ENCODE data around the gene CGB8. TPM values are rescaled to one million over a fixed set of nuclear protein-coding genes. Genes with fewer than 3 reads are reported as not detected.
"Not testable (repeated sequence)": the region's sequence is repeated elsewhere in the genome, so short reads cannot be mapped to it uniquely, and the experiment has no call there.

CGB8 gene
- total RNA-seq, 2 experiments from 2014 or later, result not detected

DNA sequence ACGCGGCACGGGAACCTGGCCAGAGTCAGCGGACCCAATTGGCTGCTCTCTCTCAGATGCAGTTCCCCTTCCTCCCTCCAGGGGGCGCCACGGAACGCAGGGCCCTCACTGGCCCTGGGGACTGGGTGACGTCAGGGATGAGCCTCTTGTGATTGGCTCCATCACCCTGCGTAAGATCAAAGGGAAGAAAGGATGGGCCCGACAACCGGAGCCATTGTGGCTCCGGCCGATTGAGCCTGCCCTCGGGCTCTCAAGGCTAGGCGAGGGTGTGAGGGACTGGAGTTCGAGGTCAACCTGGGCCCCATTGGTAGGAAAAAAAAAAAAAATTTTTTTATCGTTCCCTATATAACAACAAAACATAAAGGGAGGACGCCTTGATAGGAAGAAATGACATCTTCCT lies 12.1 kb downstream of the CGB8 start, which contains the start of gene CGB1:
CGB1 (minus strand) TSS at position 81 of the 400 bp plus-strand sequence. CDS start 184 bp downstream, outside the sequence.
- H3K36me3 Mint-ChIP-seq (ENCODE audit: low read depth); H3K27ac Mint-ChIP-seq; H3K4me1 Mint-ChIP-seq; CTCF ChIA-PET; H3K27me3 Mint-ChIP-seq; POLR2A ChIA-PET; H3K9me3 Mint-ChIP-seq; H3K4me3 Mint-ChIP-seq: not testable (repeated sequence)
- peak; percentile 53 for DNase-seq

DNA sequence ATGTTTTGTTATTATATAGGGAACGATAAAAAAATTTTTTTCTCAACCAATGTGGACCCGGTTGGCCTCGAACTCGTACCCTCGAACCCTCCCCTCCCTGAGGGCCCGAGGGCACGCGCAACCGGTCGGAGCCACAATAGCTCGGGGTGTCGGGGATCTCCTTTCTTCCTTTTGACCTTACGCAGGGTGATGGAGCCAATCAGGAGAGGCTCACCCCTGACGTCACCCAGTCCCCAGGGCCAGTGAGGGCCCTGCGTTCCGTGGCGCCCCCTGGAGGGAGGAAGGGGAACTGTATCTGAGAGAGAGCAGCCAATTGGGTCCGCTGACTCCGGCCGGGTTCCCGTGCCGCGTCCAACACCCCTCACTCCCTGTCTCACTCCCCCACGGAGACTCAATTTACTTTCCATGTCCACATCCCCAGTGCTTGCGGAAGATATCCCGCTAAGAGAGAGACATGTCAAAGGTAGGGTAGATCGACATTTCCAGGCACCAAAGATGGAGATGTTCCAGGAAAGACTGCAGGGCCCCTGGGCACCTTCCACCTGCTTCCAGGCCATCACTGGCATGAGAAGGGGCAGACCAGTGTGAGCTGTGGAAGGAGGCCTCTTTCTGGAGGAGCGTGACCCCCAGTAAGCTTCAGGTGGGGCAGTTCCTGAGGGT lies 17.1 kb downstream of the CGB8 start, which contains the start of gene CGB2:
CGB2 (plus strand) TSS at position 249 of the 660 bp plus-strand sequence; CDS start at position 455, 206 bp downstream.
- H3K27me3 Mint-ChIP-seq; H3K9me3 Mint-ChIP-seq; POLR2A ChIA-PET; H3K36me3 Mint-ChIP-seq (ENCODE audit: low read depth); H3K4me1 Mint-ChIP-seq: not testable (repeated sequence)
- peak within 1 kb of the TSS; percentile 14 for H3K27ac Mint-ChIP-seq
- H3K4me3 Mint-ChIP-seq, result peak within 1 kb of the TSS; percentile 18
- DNase-seq, result peak; percentile 77
- CTCF ChIA-PET, result interaction anchor here (0.7 to 0.9 kb wide), 2 partner anchors 12 to 32 kb away, joined by 3 read pairs; no protein-coding TSS in a partner anchor

DNA sequence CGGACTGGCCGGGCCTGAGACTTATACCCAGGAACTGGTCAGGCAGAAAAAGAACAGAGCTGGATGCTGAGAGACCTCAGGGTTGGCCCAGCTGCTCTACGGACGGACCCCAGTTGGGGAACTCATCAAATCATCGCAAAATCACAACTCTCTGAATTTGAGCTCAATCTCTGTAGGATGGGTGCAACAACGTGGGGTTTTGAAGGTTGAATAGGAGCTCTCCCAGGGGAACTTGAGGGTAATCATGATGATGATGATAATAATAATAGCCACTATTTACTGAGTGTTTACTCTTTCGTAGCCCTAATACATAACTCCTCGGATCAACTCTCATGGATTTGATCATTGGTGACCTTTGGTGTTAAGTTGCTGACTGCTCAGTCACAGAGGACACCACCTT lies 18.6 kb downstream of the CGB8 start:
- DNase-seq; CTCF ChIA-PET; H3K27ac Mint-ChIP-seq; H3K9me3 Mint-ChIP-seq; H3K4me1 Mint-ChIP-seq; H3K27me3 Mint-ChIP-seq; H3K36me3 Mint-ChIP-seq (ENCODE audit: low read depth); POLR2A ChIA-PET; H3K4me3 Mint-ChIP-seq: not testable (repeated sequence)

DNA sequence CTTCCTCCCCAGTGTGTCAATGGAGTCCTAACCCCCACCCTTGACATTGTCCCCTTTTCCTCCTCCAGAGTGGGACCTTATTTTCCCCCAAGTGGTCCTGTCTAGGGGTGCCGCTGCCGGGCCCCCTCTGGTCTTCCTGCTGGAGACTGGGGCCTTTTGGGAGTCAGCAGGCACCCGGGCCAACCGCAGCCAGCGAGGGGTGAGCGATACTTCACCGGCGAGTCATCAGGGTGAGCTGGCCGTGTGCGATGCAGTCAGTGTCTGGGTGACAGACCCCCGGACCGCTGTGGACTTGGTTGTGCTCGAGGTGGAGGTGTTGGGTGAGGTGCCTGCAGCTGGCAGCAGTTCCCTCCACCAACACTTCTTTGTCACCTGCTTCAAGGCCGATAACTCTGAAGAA lies 19.2 kb downstream of the CGB8 start:
- H3K36me3 Mint-ChIP-seq (ENCODE audit: low read depth); CTCF ChIA-PET; H3K4me3 Mint-ChIP-seq; POLR2A ChIA-PET; H3K27ac Mint-ChIP-seq; H3K9me3 Mint-ChIP-seq; DNase-seq; H3K4me1 Mint-ChIP-seq; H3K27me3 Mint-ChIP-seq: not testable (repeated sequence)

- H3K27me3 Mint-ChIP-seq; CTCF ChIA-PET; H3K27ac Mint-ChIP-seq; H3K36me3 Mint-ChIP-seq (ENCODE audit: low read depth); H3K4me3 Mint-ChIP-seq; H3K9me3 Mint-ChIP-seq; POLR2A ChIA-PET; DNase-seq; H3K4me1 Mint-ChIP-seq: not testable (repeated sequence)
These were observed 20.2 kb downstream of the CGB8 start for GRCh38 chr19:49028686-49029085.

- CTCF ChIA-PET; H3K36me3 Mint-ChIP-seq (ENCODE audit: low read depth); H3K27me3 Mint-ChIP-seq; DNase-seq; H3K9me3 Mint-ChIP-seq; POLR2A ChIA-PET; H3K4me3 Mint-ChIP-seq; H3K27ac Mint-ChIP-seq: not testable (repeated sequence)
- peaks cover 13% of the 10 kb centered on the region for H3K4me1 Mint-ChIP-seq
These were observed 23.3 kb downstream of the CGB8 start for GRCh38 chr19:49025599-49025998.

DNA sequence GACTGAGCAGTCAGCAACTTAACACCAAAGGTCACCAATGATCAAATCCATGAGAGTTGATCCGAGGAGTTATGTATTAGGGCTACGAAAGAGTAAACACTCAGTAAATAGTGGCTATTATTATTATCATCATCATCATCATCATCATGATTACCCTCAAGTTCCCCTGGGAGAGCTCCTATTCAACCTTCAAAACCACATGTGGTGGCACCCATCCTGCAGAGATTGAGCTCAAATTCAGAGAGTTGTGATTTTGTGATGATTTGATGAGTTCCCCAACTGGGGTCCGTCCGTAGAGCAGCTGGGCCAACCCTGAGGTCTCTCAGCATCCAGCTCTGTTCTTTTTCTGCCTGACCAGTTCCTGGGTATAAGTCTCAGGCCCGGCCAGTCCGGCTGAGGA lies 23.8 kb downstream of the CGB8 start:
- H3K27ac Mint-ChIP-seq; POLR2A ChIA-PET; H3K9me3 Mint-ChIP-seq; H3K36me3 Mint-ChIP-seq (ENCODE audit: low read depth); H3K4me3 Mint-ChIP-seq; H3K27me3 Mint-ChIP-seq; DNase-seq; CTCF ChIA-PET: not testable (repeated sequence)
- peaks cover 16% of the 10 kb centered on the region for H3K4me1 Mint-ChIP-seq

DNA sequence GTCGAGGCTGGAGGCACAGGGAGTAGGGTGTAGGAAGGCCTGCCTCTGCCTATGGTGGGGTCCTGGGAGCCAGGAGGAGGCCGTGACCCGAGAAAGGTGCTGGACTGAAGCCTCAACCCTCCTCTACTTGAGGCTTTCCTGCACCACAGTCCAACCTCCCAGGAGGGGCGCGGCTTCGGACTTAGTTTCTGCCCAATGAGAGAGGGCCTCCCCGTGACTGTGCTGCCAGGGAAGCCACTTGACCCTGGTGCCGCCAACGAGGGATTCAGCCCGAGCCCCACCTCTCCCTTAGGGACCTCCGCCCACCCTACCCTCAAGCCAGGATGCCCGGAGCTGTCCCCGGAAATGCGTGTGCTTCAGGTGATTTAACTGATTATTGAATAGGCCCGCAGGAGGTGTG lies 24.7 kb downstream of the CGB8 start, which contains the start of gene CGB3:
CGB3 (minus strand) TSS at position 101 of the 400 bp plus-strand sequence. CDS start 362 bp downstream, outside the sequence.
- H3K27me3 Mint-ChIP-seq; CTCF ChIA-PET; H3K27ac Mint-ChIP-seq; DNase-seq; POLR2A ChIA-PET; H3K9me3 Mint-ChIP-seq; H3K36me3 Mint-ChIP-seq (ENCODE audit: low read depth); H3K4me3 Mint-ChIP-seq: not testable (repeated sequence)
- peaks cover 22% of the 10 kb centered on the region for H3K4me1 Mint-ChIP-seq

DNA sequence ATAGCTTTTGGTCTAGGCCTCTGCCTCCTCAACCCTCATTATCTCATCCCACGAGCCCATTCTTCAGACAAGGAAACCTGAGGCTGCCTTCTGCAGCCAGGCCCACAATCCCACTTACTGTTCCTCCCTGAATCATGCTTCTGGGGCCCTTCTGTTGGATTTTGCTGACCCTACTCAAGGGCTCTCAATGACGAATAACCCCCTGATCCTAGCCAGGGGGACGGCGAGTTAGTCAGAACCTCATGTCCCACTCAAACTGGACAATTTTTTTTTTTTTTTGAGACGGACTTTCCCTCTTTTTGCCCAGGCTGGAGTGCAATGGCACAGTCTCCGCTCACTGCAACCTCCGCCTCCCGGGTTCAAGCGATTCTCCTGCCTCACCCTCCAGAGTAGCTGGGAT lies 26.8 kb downstream of the CGB8 start:
- CTCF ChIA-PET, result interaction anchor here (6.0 kb wide), 1 partner anchor 22 kb away, joined by 52 read pairs; no protein-coding TSS in a partner anchor
- H3K27ac Mint-ChIP-seq, result no peak overlapping the region
- no peak for DNase-seq
- no peaks in the 10 kb centered on the region for H3K9me3 Mint-ChIP-seq
- no peaks in the 10 kb centered on the region for H3K36me3 Mint-ChIP-seq (ENCODE audit: low read depth)
- POLR2A ChIA-PET, result no interaction called here
- H3K27me3 Mint-ChIP-seq, result peaks cover 9% of the 10 kb centered on the region
- peaks cover 36% of the 10 kb centered on the region for H3K4me1 Mint-ChIP-seq
- H3K4me3 Mint-ChIP-seq, result no peak overlapping the region

DNA sequence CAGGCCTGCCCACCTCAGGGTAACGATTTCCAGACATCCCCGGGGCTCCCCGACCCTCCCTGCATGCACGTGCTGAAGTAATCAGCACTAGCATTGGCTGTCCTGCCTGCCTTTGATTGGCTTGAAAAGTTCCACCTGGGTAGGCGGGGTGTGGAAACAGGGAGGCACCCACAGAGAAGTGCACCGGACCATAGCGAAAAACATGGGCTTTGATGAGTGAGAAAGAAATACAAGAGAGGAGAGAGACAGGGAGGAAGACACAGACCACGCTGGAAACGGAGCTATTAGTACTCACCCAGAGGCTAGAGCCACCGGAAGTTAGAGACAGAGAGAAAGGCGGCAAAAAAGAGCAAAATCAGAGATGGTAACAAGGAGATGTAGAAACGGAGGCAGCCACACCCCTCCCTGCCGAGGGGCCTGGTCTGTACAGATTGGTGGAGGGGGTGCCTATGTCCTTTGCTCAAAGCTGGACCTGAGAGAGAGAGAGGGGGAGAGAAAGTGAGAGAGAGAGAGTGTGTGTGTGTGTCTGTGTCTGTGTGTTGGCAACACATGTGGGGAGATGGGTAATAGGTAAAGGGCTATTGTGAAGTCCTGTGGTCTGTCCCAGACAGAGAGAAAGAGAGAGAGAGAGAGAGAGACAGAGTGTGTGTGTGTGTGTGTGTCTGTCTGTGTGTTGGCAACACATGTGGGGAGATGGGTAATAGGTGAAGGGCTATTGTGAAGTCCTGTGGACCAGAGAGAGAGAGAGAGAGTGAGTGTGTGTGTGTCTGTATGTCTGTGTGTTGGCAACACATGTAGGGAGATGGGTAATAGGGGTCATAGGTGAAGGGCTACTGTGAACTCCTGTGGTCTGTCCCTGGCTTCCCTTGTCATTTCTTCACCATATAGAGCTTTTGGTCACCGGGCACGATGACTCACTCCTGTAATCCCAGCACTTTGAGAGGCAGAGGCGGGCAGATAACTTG lies 27.7 kb downstream of the CGB8 start:
- peaks cover 38% of the 10 kb centered on the region for H3K4me1 Mint-ChIP-seq
- H3K27me3 Mint-ChIP-seq, result peaks cover 9% of the 10 kb centered on the region
- DNase-seq, result no peak
- H3K9me3 Mint-ChIP-seq, result no peaks in the 10 kb centered on the region
- POLR2A ChIA-PET, result interaction anchor here (1.5 kb wide), 1 partner anchor 28 kb away, joined by 3 read pairs; the partner anchor contains the start of genes GYS1 and RUVBL2
- no peak overlapping the region for H3K4me3 Mint-ChIP-seq
- no peak overlapping the region for H3K27ac Mint-ChIP-seq
- CTCF ChIA-PET, result interaction anchor here (4.7 to 6.0 kb wide), 2 partner anchors 22 to 28 kb away, joined by 28 to 52 read pairs; partner anchors contain the start of genes GYS1 and RUVBL2
- no peaks in the 10 kb centered on the region for H3K36me3 Mint-ChIP-seq (ENCODE audit: low read depth)

DNA sequence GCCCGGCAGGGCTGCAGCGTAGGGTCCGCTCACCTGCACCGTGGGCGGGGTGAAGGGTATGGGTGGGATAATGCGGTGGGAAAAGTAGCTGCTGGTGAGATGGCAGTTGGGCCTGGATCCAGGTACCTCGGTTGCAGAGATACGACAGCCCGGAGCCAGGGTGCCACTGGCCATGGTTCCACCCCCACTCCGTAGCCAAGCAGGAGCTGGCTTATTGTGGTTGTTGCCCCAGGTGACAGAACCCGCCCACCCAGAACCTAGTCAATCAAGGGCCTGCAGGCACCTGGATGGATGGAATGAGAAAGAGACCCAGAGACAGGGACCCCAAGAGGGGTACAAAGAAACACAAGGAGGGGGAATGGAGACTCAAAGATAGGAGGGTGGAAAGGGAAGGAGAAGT lies 28.6 kb downstream of the CGB8 start:
- ChIA-PET CTCF (interaction anchor here (0.8 to 6.0 kb wide), 3 partner anchors 21 to 50 kb away, joined by 3 to 52 read pairs (median 28); partner anchors contain the start of genes GYS1 and RUVBL2), POLR2A (interaction anchor here (1.5 kb wide), 1 partner anchor 27 kb away, joined by 3 read pairs; the partner anchor contains the start of genes GYS1 and RUVBL2)
- Mint-ChIP-seq H3K27me3 (peaks cover 9% of the 10 kb centered on the region), H3K9me3 (no peaks in the 10 kb centered on the region), H3K4me1 (peaks cover 38% of the 10 kb centered on the region), H3K36me3 (ENCODE audit: low read depth) (peaks cover 3% of the 10 kb centered on the region), H3K27ac (no peak overlapping the region), H3K4me3 (no peak overlapping the region)
- no peak for DNase-seq

DNA sequence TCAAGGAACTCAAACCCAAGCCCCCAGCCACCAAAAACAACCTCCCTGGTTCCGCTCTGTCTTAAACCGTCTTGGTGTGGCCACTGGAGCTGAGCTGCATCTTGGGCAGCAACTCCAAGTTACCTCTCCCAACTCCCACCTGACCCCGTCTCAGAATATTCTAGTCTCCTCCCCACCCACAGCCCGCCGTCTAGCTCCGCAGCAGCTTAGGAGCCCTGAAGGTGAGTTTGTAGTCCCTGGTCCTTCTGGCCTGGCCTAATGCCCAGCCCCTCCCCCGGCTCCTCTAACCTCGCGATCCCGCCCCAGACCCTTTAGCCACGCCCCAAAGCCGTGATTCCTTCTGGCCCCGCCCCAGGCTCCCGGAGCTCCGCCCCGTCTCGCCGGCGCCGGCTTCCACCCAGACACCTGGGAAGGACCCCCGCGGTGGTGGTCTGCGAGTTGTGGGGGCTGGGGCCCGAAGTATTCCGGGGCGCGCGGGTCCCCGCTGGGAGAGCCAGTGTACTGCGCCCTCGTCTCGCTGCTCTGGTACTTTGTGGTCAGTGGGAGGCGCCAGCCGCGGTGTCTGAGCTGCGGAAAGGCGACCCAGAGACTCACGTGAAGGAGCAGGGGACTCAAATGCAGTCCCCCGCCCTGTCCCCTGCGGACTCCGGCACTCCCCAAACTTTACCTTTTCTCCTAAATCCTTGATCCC lies 29.5 kb downstream of the CGB8 start:
- H3K9me3 Mint-ChIP-seq, result no peaks in the 10 kb centered on the region
- peaks cover 38% of the 10 kb centered on the region for H3K4me1 Mint-ChIP-seq
- peak overlapping the region; percentile 82 for H3K4me3 Mint-ChIP-seq
- peak; percentile 71 for DNase-seq
- CTCF ChIA-PET, result interaction anchor here (0.8 to 6.0 kb wide), 6 partner anchors 12 to 179 kb away, joined by 3 to 52 read pairs (median 3); partner anchors contain the start of genes CGB2, GYS1 and RUVBL2
- POLR2A ChIA-PET, result interaction anchor here (0.6 to 2.7 kb wide), 2 partner anchors 26 to 33 kb away, joined by 3 to 15 read pairs; partner anchors contain the start of genes GYS1 and RUVBL2
- peaks cover 4% of the 10 kb centered on the region for H3K36me3 Mint-ChIP-seq (ENCODE audit: low read depth)
- peak overlapping the region; percentile 62 for H3K27ac Mint-ChIP-seq
- peaks cover 9% of the 10 kb centered on the region for H3K27me3 Mint-ChIP-seq
